B cell (primary cell): Measurements from ENCODE around the gene PTPN6. TPM values are rescaled to one million over a fixed set of nuclear protein-coding genes. Genes with fewer than 3 reads are reported as not detected.

Experiments used
- ATAC-seq: fragments of 200-7000 bp; cut with Tn5 transposase; one replicate; pipeline ENCODE4 v1.10.0; 2021; ENCODE audit warnings: low read depth, mild to moderate bottlenecking, moderate number of reproducible peaks, moderate library complexity
- CTCF ChIA-PET: fragments of 350-600 bp; sonication (Branson Sonifier 250); formaldehyde crosslinking; loops from one replicate; lab custom pipeline; 2021; ENCODE audit warnings: antibody characterized with exemption, inconsistent platforms; lab: Charles Lee
- POLR2A ChIA-PET: fragments of 350-600 bp; sonication (Branson Sonifier 250); formaldehyde crosslinking; loops from one replicate; lab custom pipeline; 2021; ENCODE audit warnings: antibody characterized with exemption; lab: Charles Lee
- DNase-seq: peaks from one replicate; pipeline ENCODE4 v3.0.0; 2013
- H2AFZ ChIP-seq: 2 replicates; pipeline ENCODE4 v1.6.1; 2012; ENCODE audit warnings: mild to moderate bottlenecking, low read depth, low read length; ENCODE audit not compliant: insufficient read depth, poor library complexity, severe bottlenecking
- H3K27ac ChIP-seq, 2 donors: 1 replicate in 1 of 2; 2 replicates in 1 of 2; pipeline ENCODE4 v1.5.1; 2012 to 2013; ENCODE audit warnings: low read length in 2 of 2, mild to moderate bottlenecking in 2 of 2, moderate library complexity in 1 of 2
- H3K27me3 ChIP-seq, 4 experiments: fragments of 200-600 bp in 1 of 4; sonication (generic) in 1 of 4; replicated peaks in 1 of 4; 1 replicate in 2 of 4; 2 replicates in 2 of 4; pipeline versions ENCODE4 v1.6.1 to v1.7.0; 2013 to 2016; ENCODE audit warnings: low read length in 3 of 4, mild to moderate bottlenecking in 2 of 4, mixed read lengths in 1 of 4, moderate library complexity in 1 of 4; ENCODE audit not compliant: insufficient read depth in 4 of 4, control insufficient read depth in 3 of 4; ENCODE audit errors: control extremely low read depth in 1 of 4
- H3K36me3 ChIP-seq, 2 experiments: replicated peaks in 1 of 2; 1 replicate in 1 of 2; 2 replicates in 1 of 2; pipeline versions ENCODE4 v1.6.1 to v1.7.1; 2013; ENCODE audit warnings: low read length in 1 of 2; ENCODE audit not compliant: insufficient read depth in 2 of 2, control insufficient read depth in 1 of 2; ENCODE audit errors: control extremely low read depth in 1 of 2, extremely low read depth in 1 of 2
- H3K4me1 ChIP-seq, 2 donors: fragments of 200-600 bp in 1 of 2; sonication (generic) in 1 of 2; 1 replicate in 1 of 2; 2 replicates in 1 of 2; pipeline versions ENCODE4 v1.5.1 to v1.6.1; 2013 to 2017; ENCODE audit warnings: low read length in 2 of 2; ENCODE audit not compliant: control insufficient read depth in 2 of 2, insufficient read depth in 2 of 2
- H3K4me2 ChIP-seq: replicated peaks from 2 replicates; pipeline ENCODE3; 2012; ENCODE audit warnings: mild to moderate bottlenecking, low read depth, low read length; ENCODE audit not compliant: poor library complexity, severe bottlenecking
- H3K4me3 ChIP-seq, 5 experiments: fragments of 200-600 bp in 1 of 5; sonication (generic) in 1 of 5; 1 replicate in 3 of 5; 2 replicates in 2 of 5; pipeline versions ENCODE4 v1.5.1 to v1.7.0; 2011 to 2016; ENCODE audit warnings: low read length in 4 of 5, mild to moderate bottlenecking in 4 of 5, low read depth in 2 of 5, control low read depth in 1 of 5, moderate library complexity in 1 of 5; ENCODE audit not compliant: insufficient read depth in 1 of 5; ENCODE audit errors: control extremely low read depth in 1 of 5, extremely low read depth in 1 of 5
- H3K79me2 ChIP-seq: fragments of 200-600 bp; sonication (generic); one replicate; pipeline ENCODE4 v1.6.0; 2016; ENCODE audit warnings: low read length; ENCODE audit not compliant: control insufficient read depth, insufficient read depth
- H3K9ac ChIP-seq: fragments of 200-600 bp; sonication (generic); 2 replicates; pipeline ENCODE4 v1.6.1; 2017; ENCODE audit warnings: mild to moderate bottlenecking, low read length, moderate library complexity
- H3K9me3 ChIP-seq, 3 donors: one replicate each; pipeline versions ENCODE4 v1.6.1 to v1.7.1; 2013; ENCODE audit warnings: low read length in 2 of 3; ENCODE audit not compliant: control insufficient read depth in 2 of 3, insufficient read depth in 1 of 3; ENCODE audit errors: control extremely low read depth in 1 of 3
- H4K20me1 ChIP-seq: 2 replicates; pipeline ENCODE4 v1.6.0; 2012; ENCODE audit warnings: mild to moderate bottlenecking, low read length; ENCODE audit not compliant: insufficient read depth, control insufficient read depth, poor library complexity, severe bottlenecking
- H3K27ac Mint-ChIP-seq: one replicate; pipeline ENCODE4 v1.8.0; 2021; ENCODE audit warnings: mixed read lengths
- H3K27me3 Mint-ChIP-seq: one replicate; pipeline ENCODE4 v1.8.0; 2021; ENCODE audit warnings: mixed read lengths
- H3K4me1 Mint-ChIP-seq: one replicate; pipeline ENCODE4 v1.8.0; 2021; ENCODE audit warnings: mixed read lengths
- H3K4me3 Mint-ChIP-seq: one replicate; pipeline ENCODE4 v1.8.0; 2021; ENCODE audit warnings: mixed read lengths
- H3K9me3 Mint-ChIP-seq: one replicate; pipeline ENCODE4 v1.8.0; 2022; ENCODE audit warnings: mixed read lengths; ENCODE audit not compliant: insufficient read depth
- CTCF ChIP-seq: fragments of 200-600 bp; IDR thresholded peaks from one replicate; pipeline ENCODE4 v1.8.0; 2022; ENCODE audit warnings: antibody characterized with exemption, mild to moderate bottlenecking
- EZH2 ChIP-seq: IDR thresholded peaks from 2 replicates; pipeline ENCODE4 v1.6.1; 2012; ENCODE audit warnings: borderline replicate concordance, low read depth, mild to moderate bottlenecking, moderate library complexity, low read length; ENCODE audit not compliant: insufficient read depth, poor library complexity, severe bottlenecking
- WGBS: methylation state at CpG from one replicate; pipeline ENCODE4 v1.1.5; 2013; ENCODE audit warnings: missing lambda C conversion rate; ENCODE audit not compliant: insufficient coverage; 5-methylcytosine and 5-hydroxymethylcytosine counted together
- intact Hi-C: fragments of 100-400 bp; cut with micrococcal nuclease; formaldehyde crosslinking; loops from one replicate; pipeline ENCODE4 v1.10.0; 2022
- polyA plus RNA-seq: library from polyadenylated mRNA; depleted of rRNA; stranded (reverse); fragments of >200 nt; gene quantifications from 2 replicates; pipeline ENCODE4 v1.2.3, GENCODE V29; 2012
- total RNA-seq, 2 donors: library from RNA; stranded (reverse); fragments of 120-200 nt in 1 of 2; gene quantifications; 1 replicate in 1 of 2; 2 replicates in 1 of 2; pipeline versions ENCODE4 v1.2.3 to v1.2.4, GENCODE V29; 2013 to 2022

Gene PTPN6
- total and polyA plus RNA-seq, 2 donors (not counting 1 experiment from before 2014, with no cell fraction given) = 312 to 874 TPM

DNA sequence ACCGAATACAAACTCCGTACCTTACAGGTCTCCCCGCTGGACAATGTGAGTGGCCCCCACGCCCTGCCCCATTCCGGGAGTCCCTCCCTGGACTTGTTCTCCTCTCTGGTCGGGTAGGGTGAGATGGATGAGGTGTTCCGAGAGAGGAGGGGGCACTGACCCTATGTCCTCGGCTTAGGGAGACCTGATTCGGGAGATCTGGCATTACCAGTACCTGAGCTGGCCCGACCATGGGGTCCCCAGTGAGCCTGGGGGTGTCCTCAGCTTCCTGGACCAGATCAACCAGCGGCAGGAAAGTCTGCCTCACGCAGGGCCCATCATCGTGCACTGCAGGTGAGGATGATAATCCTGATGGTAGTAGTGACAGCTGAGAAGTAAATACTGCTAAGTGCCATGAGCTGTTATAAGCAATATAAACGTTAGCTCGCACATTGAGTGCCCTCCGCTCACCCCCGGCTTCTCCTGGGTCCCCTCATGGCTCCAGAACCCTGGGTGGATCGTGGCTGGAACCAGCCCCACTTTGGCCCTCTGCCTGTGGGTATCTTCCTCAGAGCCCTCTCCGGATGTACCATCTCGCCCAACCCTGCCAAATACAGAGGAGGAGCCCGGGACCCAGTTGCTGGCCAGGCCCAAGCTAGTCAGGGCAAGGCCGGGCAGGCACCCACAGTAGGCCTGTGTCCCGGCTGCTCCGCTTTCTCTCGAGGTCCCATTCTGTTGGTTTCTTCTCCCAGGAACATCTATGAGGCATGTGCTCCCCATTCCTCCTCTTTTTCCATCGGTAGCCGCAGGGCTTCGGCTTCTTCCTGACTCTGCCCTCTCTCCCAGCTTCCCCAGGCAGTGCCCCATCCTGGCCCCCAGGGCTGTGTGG is 6.8 kb downstream of the PTPN6 start:
- H3K27ac ChIP-seq = peak overlapping the region; percentile 95 to 99
- Mint-ChIP-seq H3K9me3 (no peaks in the 10 kb centered on the region), H3K27me3 (no peaks in the 10 kb centered on the region), H3K4me1 (peaks cover 97% of the 10 kb centered on the region), H3K27ac (peak overlapping the region; percentile 98), H3K4me3 (peak overlapping the region; percentile 91)
- H3K9me3 ChIP-seq = no peaks in the 10 kb centered on the region
- H3K4me3 ChIP-seq = peak overlapping the region; percentile 43 to 57 (median 54)
- H3K36me3 ChIP-seq = peaks cover 0 to 89% of the 10 kb centered on the region in 2 experiments
- peaks cover 44% of the 10 kb centered on the region for H4K20me1 ChIP-seq
- intact Hi-C loops = no loop called here
- peak overlapping the region; percentile 92 for H3K4me2 ChIP-seq
- H3K79me2 ChIP-seq = peaks cover 74% of the 10 kb centered on the region
- no peak overlapping the region for H2AFZ ChIP-seq
- H3K4me1 ChIP-seq = peaks cover 90 to 95% of the 10 kb centered on the region in 2 donors
- 77% methylated on average over 22 of the region's 28 CpGs for WGBS
- TF ChIP-seq EZH2 = no peak
- no peak for TF ChIP-seq CTCF
- H3K9ac ChIP-seq = peak overlapping the region; percentile 69
- ChIA-PET CTCF (interaction anchor here (0.9 to 13.5 kb wide), 7 partner anchors 10 to 205 kb away, joined by 3 to 944 read pairs (median 8); partner anchors contain the start of genes C12orf57, MLF2, PTPN6 and RNU7-1), POLR2A (interaction anchor here (0.6 to 18.2 kb wide), 7 partner anchors 11 to 657 kb away, joined by 3 to 662 read pairs (median 5); partner anchors contain the start of genes C12orf57, ENO2, PTPN6 and RNU7-1)
- H3K27me3 ChIP-seq = no peaks in the 10 kb centered on the region
- ATAC-seq = no peak
- peak; percentile 39 for DNase-seq
